ENCODE measurements around the gene MRI1.

MRI1 gene

GRCh38 chr19:13794757-13795589, 30.7 kb downstream of the MRI1 start, which contains the start of gene ZSWIM4:
TSS of gene ZSWIM4 (plus strand) at chr19:13795443. CDS start at chr19:13795649, 206 bp downstream.
- DNase-seq (ENCODE audit: low read depth in 2 of 2) = peak; percentile 94 to 97

DNA sequence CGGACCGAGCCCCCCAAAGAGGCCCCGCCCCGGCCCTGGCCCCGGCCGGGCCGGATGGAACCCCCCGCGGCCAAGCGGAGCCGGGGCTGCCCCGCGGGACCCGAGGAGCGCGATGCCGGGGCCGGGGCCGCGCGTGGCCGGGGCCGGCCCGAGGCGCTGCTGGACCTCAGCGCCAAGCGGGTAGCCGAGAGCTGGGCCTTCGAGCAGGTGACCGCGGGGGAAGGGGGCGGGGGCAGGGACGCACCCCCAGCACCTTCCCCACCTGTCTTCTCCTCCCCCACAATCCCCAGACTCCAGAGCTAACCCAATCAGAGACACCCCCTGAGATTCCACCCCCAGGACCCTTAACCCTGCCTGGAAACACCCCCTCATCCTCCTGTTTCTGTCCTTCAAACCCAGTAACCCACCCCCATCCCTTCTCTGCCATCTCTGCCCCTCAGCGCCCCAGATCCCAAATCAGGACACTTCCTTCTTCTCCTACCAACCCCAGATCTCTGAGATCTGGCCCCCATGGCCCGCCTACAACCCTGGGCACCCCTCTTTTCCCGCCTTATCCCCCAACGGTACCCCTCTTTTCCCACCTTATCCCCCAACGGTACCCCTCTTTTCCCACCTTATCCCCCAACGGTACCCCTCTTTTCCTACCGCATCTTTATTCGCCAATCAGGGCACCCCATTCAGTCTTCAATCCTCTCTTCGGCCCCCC, 31.4 kb downstream of the MRI1 start:
- DNase-seq (ENCODE audit: low read depth in 2 of 2) = no peak

GRCh38 chr19:13796301-13797057, 32.2 kb downstream of the MRI1 start:
- DNase-seq (ENCODE audit: low read depth in 2 of 2) = no peak

DNA sequence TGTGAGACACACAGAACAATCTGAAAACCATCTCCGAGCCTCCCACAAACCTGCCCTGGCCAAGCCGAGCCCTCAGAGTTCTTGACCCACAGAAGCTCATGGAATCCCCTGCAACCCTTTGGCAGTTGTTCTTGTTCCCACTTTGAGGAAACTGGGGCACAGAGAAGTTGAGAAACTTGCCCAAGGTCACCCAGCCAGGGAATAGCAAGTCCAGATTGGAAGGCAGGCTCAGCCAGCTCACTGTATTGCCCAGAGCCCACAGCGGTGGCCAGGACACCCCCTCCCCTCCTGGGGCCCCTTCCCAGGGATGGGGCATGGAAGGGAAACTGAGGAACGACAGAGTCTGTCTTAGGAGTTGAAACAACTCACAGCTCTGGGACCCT, 32.7 kb downstream of the MRI1 start:
- no peak for DNase-seq (ENCODE audit: low read depth in 2 of 2)

DNA sequence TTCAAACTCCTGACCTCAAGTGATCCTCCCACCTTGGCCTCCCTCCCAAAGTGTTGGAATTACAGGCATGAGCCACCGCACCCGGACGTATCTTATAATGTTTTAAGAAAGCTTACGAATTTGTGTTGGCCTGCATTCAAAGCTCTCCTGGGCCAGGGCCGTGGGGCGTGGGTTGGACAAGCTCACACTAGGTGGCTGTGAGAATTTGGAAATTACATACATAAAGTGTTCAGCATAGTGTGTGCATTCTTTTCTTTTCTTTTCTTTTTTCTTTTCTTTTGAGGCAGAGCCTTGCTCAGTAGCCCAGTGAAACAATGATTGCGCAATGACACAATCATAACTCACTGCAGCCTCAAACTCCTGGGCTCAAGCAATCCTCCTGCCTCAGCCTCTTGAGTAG, 33.5 kb downstream of the MRI1 start:
- DNase-seq (ENCODE audit: low read depth in 2 of 2) = no peak

DNA sequence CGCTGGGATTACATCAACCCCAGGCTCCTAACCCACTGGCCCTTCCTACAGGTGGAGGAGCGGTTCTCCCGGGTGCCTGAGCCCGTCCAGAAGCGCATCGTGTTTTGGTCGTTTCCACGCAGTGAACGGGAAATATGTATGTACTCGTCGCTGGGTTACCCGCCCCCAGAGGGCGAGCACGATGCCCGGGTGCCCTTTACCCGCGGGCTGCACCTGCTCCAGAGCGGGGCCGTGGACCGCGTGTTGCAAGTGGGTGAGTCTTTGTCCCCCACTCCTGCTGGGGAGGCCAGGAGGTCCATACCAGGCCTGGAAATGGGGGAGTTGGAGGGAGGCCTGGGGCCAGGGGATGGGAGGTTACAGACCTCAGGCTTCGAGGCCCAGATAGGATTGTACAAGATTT, 35.3 kb downstream of the MRI1 start:
- DNase-seq (ENCODE audit: low read depth in 2 of 2) = no peak

GRCh38 chr19:13803038-13803437, 38.7 kb downstream of the MRI1 start:
- no peak for DNase-seq (ENCODE audit: low read depth in 2 of 2)

- DNase-seq (ENCODE audit: low read depth in 2 of 2) = no peak
Observed at GRCh38 chr19:13804830-13805683, 40.7 kb downstream of the MRI1 start.

DNA sequence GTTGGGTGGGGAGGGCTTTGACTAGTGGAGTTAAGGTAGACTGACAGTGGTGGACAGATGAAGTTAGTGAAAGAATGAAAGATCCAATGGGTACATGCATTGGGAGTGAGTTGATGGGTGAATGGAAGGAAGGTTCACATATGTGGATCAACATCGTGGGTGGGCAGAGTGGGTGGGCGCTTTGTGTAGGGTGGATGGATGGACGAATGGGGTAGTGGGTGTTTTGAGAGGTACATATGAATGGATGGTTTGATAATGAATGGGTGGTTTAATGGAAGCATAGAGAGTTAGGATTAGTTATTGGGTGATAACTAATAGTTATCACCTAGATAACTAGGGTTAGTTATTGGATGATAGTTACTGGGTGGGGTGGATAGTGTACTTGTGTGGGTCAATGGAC, 42.4 kb downstream of the MRI1 start:
- DNase-seq (ENCODE audit: low read depth in 2 of 2) = no peak

DNA sequence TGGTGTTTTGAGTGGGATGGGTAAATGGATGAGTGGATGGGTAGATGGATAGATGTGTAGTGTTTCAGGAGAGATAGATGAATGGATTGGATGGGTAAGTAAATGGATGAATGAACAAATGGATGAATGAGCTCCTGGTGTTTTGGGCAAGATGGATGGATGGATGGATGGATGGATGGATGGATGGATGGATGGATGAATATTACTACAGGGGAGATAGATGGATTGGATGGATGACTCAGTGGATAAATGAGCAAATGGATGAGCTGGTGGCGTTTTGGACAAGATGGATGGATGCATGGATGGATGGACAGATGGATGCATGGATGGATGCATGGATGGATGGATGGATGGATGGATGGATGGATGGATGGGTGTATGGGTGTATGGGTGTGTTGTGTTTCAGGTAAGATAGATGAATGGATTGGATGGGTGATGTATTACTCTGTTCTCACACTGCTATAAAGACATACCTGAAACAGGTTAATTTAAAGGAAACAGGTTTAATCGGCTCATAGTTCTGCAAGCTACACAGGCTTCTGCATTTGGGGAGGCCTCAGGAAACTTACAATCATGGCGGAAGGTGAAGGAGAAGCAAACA, 43.2 kb downstream of the MRI1 start:
- no peak for DNase-seq (ENCODE audit: low read depth in 2 of 2)

- no peak for DNase-seq (ENCODE audit: low read depth in 2 of 2)
Observed at GRCh38 chr19:13808856-13809255, 44.5 kb downstream of the MRI1 start.

- DNase-seq (ENCODE audit: low read depth in 2 of 2) = no peak
Observed at GRCh38 chr19:13812544-13812943, 48.2 kb downstream of the MRI1 start.

DNA sequence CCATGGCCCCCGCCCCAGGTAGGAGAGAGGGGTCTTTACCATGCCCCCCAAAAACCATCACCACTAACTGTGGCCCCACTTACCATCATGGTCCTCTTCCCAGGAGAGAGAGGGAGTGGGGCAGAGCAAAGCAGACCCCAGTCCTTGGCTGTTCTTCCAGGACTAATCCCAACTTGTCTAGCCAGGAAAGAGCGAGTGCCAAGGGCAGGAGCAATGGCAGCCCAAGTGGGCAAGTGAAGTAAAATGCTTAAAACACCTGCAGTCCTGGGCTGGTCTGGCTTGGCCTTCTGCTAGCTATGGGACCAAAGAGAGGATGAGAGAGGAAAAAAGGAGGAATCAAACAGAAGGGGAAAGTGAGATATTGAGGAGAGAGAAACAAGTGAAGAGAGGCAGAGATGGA, 48.8 kb downstream of the MRI1 start:
- no peak for DNase-seq (ENCODE audit: low read depth in 2 of 2)

DNA sequence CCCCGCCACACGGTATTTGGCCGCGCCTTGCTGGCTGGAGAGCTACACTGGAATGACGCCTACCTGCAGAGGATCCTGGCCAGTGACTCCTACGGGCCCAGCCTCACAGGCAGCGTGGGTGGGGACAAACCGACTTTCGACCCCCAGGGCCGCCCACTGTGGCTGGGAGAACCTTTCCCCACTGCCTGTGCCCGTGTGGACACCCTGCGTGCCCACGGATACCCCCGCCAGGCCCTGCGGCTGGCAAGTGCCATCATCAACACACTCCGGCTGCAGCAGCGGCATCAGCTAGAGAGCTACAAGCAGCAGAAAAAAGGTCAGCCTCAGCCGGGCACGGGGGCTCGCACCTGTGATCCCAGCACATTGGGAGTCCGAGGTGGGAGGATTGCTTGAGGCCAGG, 50.2 kb downstream of the MRI1 start:
- no peak for DNase-seq (ENCODE audit: low read depth in 2 of 2)

- no peak for DNase-seq (ENCODE audit: low read depth in 2 of 2)
Observed at GRCh38 chr19:13817018-13817614, 52.8 kb downstream of the MRI1 start.

DNA sequence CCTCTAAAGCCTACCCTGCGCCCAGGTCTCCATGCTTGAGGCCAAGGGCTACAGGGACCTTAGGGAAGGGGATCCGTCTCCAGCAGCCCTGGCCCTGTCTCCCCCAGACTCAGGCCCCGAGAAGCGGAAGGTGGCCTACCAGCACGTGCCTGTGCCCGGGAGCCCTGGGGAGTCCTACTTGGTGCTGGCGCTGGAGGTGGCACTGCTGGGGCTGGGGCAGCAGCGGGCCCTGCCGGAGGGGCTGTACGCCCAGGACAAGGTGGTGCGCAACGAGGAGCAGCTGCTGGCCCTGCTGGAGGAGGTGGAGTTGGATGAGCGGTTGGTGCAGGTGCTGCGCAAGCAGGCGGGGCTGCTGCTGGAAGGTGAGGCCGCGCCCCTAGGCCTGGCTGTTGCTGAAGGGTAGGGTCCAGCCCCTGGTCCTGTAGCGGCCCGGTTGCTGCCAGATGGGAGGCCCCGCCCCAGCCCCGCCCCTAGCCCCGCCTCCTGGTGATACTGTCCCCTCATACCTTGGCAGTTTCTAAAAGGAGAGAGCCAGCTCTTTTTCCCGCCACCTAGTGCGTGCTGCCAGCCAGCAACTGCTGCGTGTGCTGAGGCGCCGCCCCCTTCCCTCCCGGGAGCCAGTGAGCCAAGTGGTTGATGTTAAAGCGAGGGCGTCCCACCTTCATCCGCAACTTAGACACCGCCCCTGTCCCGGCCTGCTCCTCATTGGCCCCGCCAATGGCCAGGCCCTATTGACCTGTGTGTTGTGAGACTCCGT, 53.5 kb downstream of the MRI1 start:
- no peak for DNase-seq (ENCODE audit: low read depth in 2 of 2)

- no peak for DNase-seq (ENCODE audit: low read depth in 2 of 2)
Observed at GRCh38 chr19:13819238-13819637, 54.9 kb downstream of the MRI1 start.

DNA sequence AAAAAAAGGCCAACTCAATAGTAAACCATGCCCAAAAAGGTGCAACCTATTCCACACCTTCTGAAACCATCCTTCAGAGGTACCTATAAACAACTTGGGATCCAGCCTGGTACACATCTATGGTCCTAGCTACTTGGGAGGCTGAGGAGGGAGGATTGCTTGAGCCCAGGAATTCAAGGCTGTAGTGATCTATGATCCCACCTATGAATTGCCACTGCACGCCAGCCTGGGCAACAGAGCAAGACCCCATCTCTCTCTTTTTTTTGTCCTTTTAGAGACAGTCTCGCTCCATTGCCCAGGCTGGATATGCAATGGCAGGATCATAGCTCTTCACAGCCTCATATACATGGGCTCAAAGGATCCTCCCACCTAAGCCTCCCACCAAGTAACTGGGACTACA, 57.0 kb downstream of the MRI1 start:
- DNase-seq (ENCODE audit: low read depth in 2 of 2) = no peak

GRCh38 chr19:13823256-13823655, 58.9 kb downstream of the MRI1 start:
- DNase-seq (ENCODE audit: low read depth in 2 of 2) = no peak
